ENCODE data around the gene WDR18. TPM values are rescaled to one million over a fixed set of nuclear protein-coding genes. Genes with fewer than 3 reads are reported as not detected.

WDR18 gene
- total and polyA plus RNA-seq, 2 of the 8 experiments (the other 6 are each of a cell fraction or from before 2014, with no cell fraction given), result 87.7 to 177 TPM

- TF ChIP-seq TAF7 (optimal IDR thresholded peaks at IDR 0.05; ENCODE audit: borderline replicate concordance, low read depth, low read length) (peak; percentile 54), POLR2A (IDR thresholded peaks at IDR 0.05; ENCODE audit: control extremely low read depth in 1 of 2, low read depth in 2 of 2, low read length in 2 of 2) (peak; percentile 81 to 88), TEAD4 (IDR thresholded peaks at IDR 0.05; ENCODE audit: low read depth, low read length) (peak; percentile 67; the same call in 1 of the 2 replicates), RBBP5 (IDR thresholded peaks at IDR 0.05; ENCODE audit: borderline replicate concordance, low read depth, low read length) (peak; percentile 40; the same call in 1 of the 2 replicates), CREB1 (IDR thresholded peaks at IDR 0.05) (peak; percentile 28; the same call in 1 of the 2 replicates), ATF2 (IDR thresholded peaks at IDR 0.05; ENCODE audit: low read length) (0 out of 2 replicates have a peak, but pooled peaks have one; percentile 23), NRF1 (IDR thresholded peaks at IDR 0.05; ENCODE audit: low read depth, low read length) (no peak), YY1 (IDR thresholded peaks at IDR 0.05; ENCODE audit: low read depth, low read length) (0 out of 2 replicates have a peak, but pooled peaks have one; percentile 55), KDM4A (IDR thresholded peaks at IDR 0.05; ENCODE audit: low read depth, low read length, severe bottlenecking) (peak; percentile 47), MAX (IDR thresholded peaks at IDR 0.05) (no peak; the same call in 1 of the 2 replicates), CBX8 (IDR thresholded peaks at IDR 0.05; ENCODE audit: borderline replicate concordance, low read depth, low read length) (no peak), TAF1 (IDR thresholded peaks at IDR 0.05; ENCODE audit: low read depth, low read length) (peak; percentile 88), EGR1 (IDR thresholded peaks at IDR 0.05; ENCODE audit: borderline replicate concordance, low read depth, low read length) (peak; percentile 84), EP300 (IDR thresholded peaks at IDR 0.05; ENCODE audit: borderline replicate concordance in 1 of 2, low read depth in 2 of 2, low read length in 2 of 2) (peak in 1 of 2 experiments; percentile 83; a peak in 1 of 3 replicates), SIN3A (conservative IDR thresholded peaks at IDR 0.05 in 1 of 2, IDR thresholded peaks at IDR 0.05 in 1 of 2; ENCODE audit: low read depth in 1 of 2, low read length in 2 of 2) (peak in 1 of 2 experiments; percentile 24; a peak in 2 of 4 replicates), RXRA (IDR thresholded peaks at IDR 0.05; ENCODE audit: insufficient read depth, low read depth, low read length) (no peak), PHF8 (conservative IDR thresholded peaks at IDR 0.05; ENCODE audit: low read depth, low read length) (peak; percentile 82)
Observed at GRCh38 chr19:1025960-1026782, 42.0 kb downstream of the WDR18 start, which contains the start of gene CNN2 (continued).

All from H1 (cell line).